GM12878 (cell line): ENCODE data around the gene MAPK1. TPM values are rescaled to one million over a fixed set of nuclear protein-coding genes. Genes with fewer than 3 reads are reported as not detected.

Experiments
- ATAC-seq: fragments of 200-7000 bp; cut with Tn5 transposase; 3 replicates; pipeline ENCODE4 v1.9.1; 2020; ENCODE audit warnings: mild to moderate bottlenecking, moderate library complexity
- BruUV-seq: library from RNA; stranded (reverse); fragments of 400-500 nt; replicated peaks from 2 replicates; lab custom pipeline; 2021; lab: Mats Ljungman, UMichigan
- CTCF ChIA-PET: fragments of 300-600 bp; sonication (Branson Sonifier 250); formaldehyde crosslinking; extraction: SDS; loops from one replicate; lab custom pipeline; 2021; ENCODE audit warnings: inconsistent platforms; lab: Yijun Ruan, JAX
- POLR2A ChIA-PET: fragments of 350-600 bp; formaldehyde crosslinking; extraction: SDS; loops from one replicate; lab custom pipeline; 2021; ENCODE audit warnings: inconsistent platforms; lab: Charles Lee
- RAD21 ChIA-PET: fragments of 300-600 bp; sonication (Branson Sonifier 250); formaldehyde crosslinking; loops from one replicate; lab custom pipeline; 2023; ENCODE audit warnings: antibody characterized with exemption; ENCODE audit not compliant: unreplicated experiment; lab: Charles Lee
- SMC1A ChIA-PET: fragments of 300-600 bp; sonication (Branson Sonifier 250); formaldehyde crosslinking; loops from one replicate; lab custom pipeline; 2023; ENCODE audit not compliant: unreplicated experiment, uncharacterized antibody; lab: Charles Lee
- DNase-seq: peaks from one replicate; pipeline ENCODE4 v3.0.0-alpha.2; 2011; ENCODE audit warnings: low read depth, low spot score
- FAIRE-seq: peaks from 3 replicates; lab custom pipeline; 2011; peaks lifted over from hg19 to GRCh38; lab: Jason Lieb, UNC
- H2AFZ ChIP-seq: 2 replicates; pipeline ENCODE4 v1.6.0; 2011; ENCODE audit warnings: low read depth, low read length, control low read depth; ENCODE audit not compliant: control insufficient read depth
- H3K27ac ChIP-seq: 2 replicates; pipeline ENCODE4 v1.5.1; 2011; ENCODE audit warnings: control low read depth; ENCODE audit not compliant: control insufficient read depth, insufficient read depth
- H3K27me3 ChIP-seq, 2 experiments: replicated peaks in 1 of 2; 2 replicates each; pipeline versions ENCODE4 v1.6.0 to v1.6.1; 2011; ENCODE audit warnings: low read length in 1 of 2; ENCODE audit not compliant: control insufficient read depth in 2 of 2, insufficient read depth in 2 of 2
- H3K36me3 ChIP-seq, 2 experiments: 2 replicates each; pipeline ENCODE4 v1.5.1; 2011; ENCODE audit warnings: low read length in 1 of 2; ENCODE audit not compliant: control insufficient read depth in 2 of 2, insufficient read depth in 2 of 2
- H3K4me1 ChIP-seq: 2 replicates; pipeline ENCODE4 v1.6.1; 2011; ENCODE audit warnings: mild to moderate bottlenecking, low read length, moderate library complexity, mixed read lengths; ENCODE audit not compliant: control insufficient read depth, insufficient read depth
- H3K4me2 ChIP-seq: 2 replicates; pipeline ENCODE4 v1.6.0; 2011; ENCODE audit warnings: control low read depth; ENCODE audit not compliant: control insufficient read depth, insufficient read depth
- H3K4me3 ChIP-seq: fragments of 200-600 bp; sonication (generic); 2 replicates; pipeline ENCODE4 v1.5.1; 2016
- H3K79me2 ChIP-seq: 2 replicates; pipeline ENCODE4 v1.6.0; 2011; ENCODE audit warnings: low read length; ENCODE audit not compliant: control insufficient read depth, insufficient read depth
- H3K9ac ChIP-seq: 2 replicates; pipeline ENCODE4 v1.8.0; 2011; ENCODE audit warnings: low read length, control low read depth, mixed read lengths; ENCODE audit not compliant: control insufficient read depth, insufficient read depth
- H3K9me3 ChIP-seq: replicated peaks from 3 replicates; pipeline ENCODE4 v1.5.1; 2011; ENCODE audit warnings: mild to moderate bottlenecking, low read length; ENCODE audit not compliant: control insufficient read depth, insufficient read depth
- H4K20me1 ChIP-seq: 2 replicates; pipeline ENCODE4 v1.6.0; 2011; ENCODE audit not compliant: control insufficient read depth, insufficient read depth
- PRDM15 ChIP-seq: fragments of 450-650 bp; formaldehyde crosslinking; IDR thresholded peaks from 2 replicates; pipeline ENCODE4 v1.4.0; 2020; ENCODE audit warnings: mild to moderate bottlenecking, moderate library complexity
- TCF7 ChIP-seq: IDR thresholded peaks from 2 replicates; pipeline ENCODE4 v1.6.1; 2014; ENCODE audit warnings: antibody characterized with exemption, borderline replicate concordance
- WGBS: methylation state at CpG from one replicate; pipeline ENCODE4 v1.1.6; 2016; ENCODE audit warnings: low lambda C conversion rate; ENCODE audit not compliant: insufficient replicate concordance, insufficient coverage; ENCODE audit errors: missing lambda C conversion rate; 5-methylcytosine and 5-hydroxymethylcytosine counted together
- in situ Hi-C: fragments of 300-500 bp; cut with MboI; formaldehyde crosslinking; loops from 9 replicates; pipeline ENCODE4 v1.14.3; 2018; ENCODE audit warnings: mixed read lengths
- intact Hi-C: fragments of 100-400 bp; cut with micrococcal nuclease; formaldehyde crosslinking; loops from one replicate; pipeline ENCODE4 v1.14.2; 2022; ENCODE audit not compliant: unreplicated experiment
- polyA plus RNA-seq, 11 experiments: library from polyadenylated mRNA; depleted of rRNA in 4 of 11; unstranded in 6 of 11; stranded (reverse) in 5 of 11; fragments of >200 nt; fragmentation: Nextera tagmentation in 4 of 11; fragmentation: Illumina TruSeq in 1 of 11; extraction: Ambion mirVana in 4 of 11; extraction: Trizol in 1 of 11; gene quantifications; 1 replicate in 1 of 11; 2 replicates in 10 of 11; pipeline versions ENCODE4 v1.2.1 to v1.2.3, GENCODE V29; 2011 to 2016; ENCODE audit warnings: inconsistent platforms in 2 of 11, missing spikeins in 2 of 11, low read depth in 1 of 11
- total RNA-seq, 4 experiments: library from RNA; depleted of rRNA in 3 of 4; stranded (reverse); fragments of >200 nt in 3 of 4; fragmentation: Illumina TruSeq in 1 of 4; extraction: Trizol in 1 of 4; gene quantifications; 2 replicates each; pipeline versions ENCODE4 v1.2.1 to v1.2.3, GENCODE V29; 2013 to 2021

MAPK1 gene
- total and polyA plus RNA-seq, 10 of the 15 experiments (the other 5 are each of a cell fraction or from before 2014, with no cell fraction given), result 7.0 to 123 (median 58.4) TPM

DNA sequence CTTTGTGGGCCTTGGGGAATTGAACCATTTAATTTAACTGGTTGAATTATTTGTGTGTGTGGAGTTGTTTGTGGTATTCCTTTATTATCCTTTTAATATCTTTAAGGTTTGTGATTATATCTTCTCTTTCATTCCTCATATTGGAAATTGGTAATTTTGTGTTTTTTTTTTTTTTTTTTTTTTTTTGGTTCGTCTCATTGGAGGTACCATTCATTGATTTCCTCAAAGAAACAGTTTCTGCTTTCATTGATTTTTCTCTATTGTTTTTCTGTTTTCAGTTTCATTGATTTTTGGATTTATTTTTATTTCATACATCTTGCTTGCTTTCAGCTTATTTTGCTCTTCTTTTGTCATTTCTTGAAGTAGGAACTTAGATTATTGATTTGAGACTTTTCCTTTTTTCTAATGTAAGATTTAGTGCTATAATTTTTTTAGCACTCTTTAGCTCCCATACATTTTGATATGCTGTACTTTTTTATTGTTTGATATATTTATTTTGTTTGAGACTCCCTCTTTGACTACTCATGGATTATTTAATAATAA lies 31.0 kb upstream of the MAPK1 start:
- no peak for DNase-seq
- ChIA-PET POLR2A (no interaction called here), CTCF (interaction anchor here (0.6 to 1.6 kb wide), 2 partner anchors 9 to 184 kb away, joined by 3 read pairs; no protein-coding TSS in a partner anchor), RAD21 (interaction anchor here (0.7 kb wide), 1 partner anchor 129 kb away, joined by 3 read pairs; no protein-coding TSS in a partner anchor), SMC1A (interaction anchor here (2.6 kb wide), 1 partner anchor 22 kb away, joined by 6 read pairs; no protein-coding TSS in a partner anchor)
- Histone ChIP-seq H3K36me3 (no peaks in the 10 kb centered on the region), H3K9me3 (no peaks in the 10 kb centered on the region), H3K27me3 (no peaks in the 10 kb centered on the region; a peak in 1 of 4 replicates), H3K4me2 (no peak overlapping the region), H3K27ac (no peak overlapping the region), H3K9ac (no peak overlapping the region), H3K4me1 (peaks cover 5% of the 10 kb centered on the region; the same call in 1 of the 2 replicates), H2AFZ (no peak overlapping the region), H3K4me3 (no peak overlapping the region), H3K79me2 (no peaks in the 10 kb centered on the region), H4K20me1 (no peaks in the 10 kb centered on the region)
- FAIRE-seq, result no peak
- ATAC-seq, result no peak
- no peak for TF ChIP-seq TCF7
- TF ChIP-seq PRDM15 (CRISPR knock-in tag), result no peak
- intact Hi-C loops, result no loop called here
- in situ Hi-C loops, result no loop called here
- BruUV-seq, result no TSS peak
- 0% methylated on average over 1 of the region's 1 CpG for WGBS
